ENCODE data around the gene CABLES2.

The CABLES2 gene

GRCh38 chr20:62407221-62407992 is at the start of gene CABLES2:
TSS of gene CABLES2 (minus strand) at chr20:62407285. CDS start at chr20:62407276, 9 bp downstream.
- TF ChIP-seq POLR2A (IDR thresholded peaks at IDR 0.05; ENCODE audit: low read length) (peak; percentile 37), GATA1 (IDR thresholded peaks at IDR 0.05; ENCODE audit: low read depth, low read length) (no peak)
- DNase-seq: peak; percentile 96 to 97

DNA sequence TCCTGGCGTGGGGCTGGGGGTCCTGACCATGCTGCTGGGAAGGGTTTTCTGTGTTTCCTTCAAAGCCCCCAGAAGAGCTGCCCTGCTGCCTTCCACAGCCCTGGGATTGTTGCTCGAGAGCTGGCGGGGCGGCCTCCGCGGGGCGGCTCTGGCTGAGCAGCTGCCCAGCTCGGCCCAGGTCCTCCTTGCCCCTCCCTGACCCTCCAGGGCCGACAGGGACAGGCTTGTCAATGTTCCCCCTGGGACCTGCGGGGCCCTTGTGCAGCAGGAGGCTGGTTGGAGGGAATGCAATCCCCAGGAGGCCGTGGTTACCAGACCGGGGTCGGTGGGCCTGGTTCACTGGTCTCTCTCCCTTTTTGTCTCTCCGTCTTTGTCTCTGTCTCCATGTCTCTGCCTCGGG is 48.8 kb upstream of the CABLES2 start:
- TF ChIP-seq POLR2A (IDR thresholded peaks at IDR 0.05; ENCODE audit: low read length) (no peak), GATA1 (IDR thresholded peaks at IDR 0.05; ENCODE audit: low read depth, low read length) (no peak)
- no peak for DNase-seq

- TF ChIP-seq POLR2A (IDR thresholded peaks at IDR 0.05; ENCODE audit: low read length) (no peak), GATA1 (IDR thresholded peaks at IDR 0.05; ENCODE audit: low read depth, low read length) (no peak)
These were observed 48.0 kb upstream of the CABLES2 start for GRCh38 chr20:62454904-62455636.

GRCh38 chr20:62453186-62453808 is 46.2 kb upstream of the CABLES2 start:
- TF ChIP-seq GATA1 (IDR thresholded peaks at IDR 0.05; ENCODE audit: low read depth, low read length) (no peak), POLR2A (IDR thresholded peaks at IDR 0.05; ENCODE audit: low read length) (no peak)
- no peak for DNase-seq

More at GRCh38 chr20:62454904-62455636, 48.0 kb upstream of the CABLES2 start:
- DNase-seq: no peak

- peak in 1 of 2 experiments; percentile 16 for DNase-seq
- no peak for TF ChIP-seq POLR2A (IDR thresholded peaks at IDR 0.05; ENCODE audit: low read length)
These were observed 45.5 kb upstream of the CABLES2 start for GRCh38 chr20:62452475-62453095.

- TF ChIP-seq POLR2A (IDR thresholded peaks at IDR 0.05; ENCODE audit: low read length) (no peak), GATA1 (IDR thresholded peaks at IDR 0.05; ENCODE audit: low read depth, low read length) (no peak)
These were observed 44.9 kb upstream of the CABLES2 start for GRCh38 chr20:62451970-62452369.

GRCh38 chr20:62451156-62451767 is 44.2 kb upstream of the CABLES2 start:
- DNase-seq: no peak
- TF ChIP-seq POLR2A (IDR thresholded peaks at IDR 0.05; ENCODE audit: low read length) (no peak), GATA1 (IDR thresholded peaks at IDR 0.05; ENCODE audit: low read depth, low read length) (no peak)

More at GRCh38 chr20:62451970-62452369, 44.9 kb upstream of the CABLES2 start:
- no peak for DNase-seq

DNA sequence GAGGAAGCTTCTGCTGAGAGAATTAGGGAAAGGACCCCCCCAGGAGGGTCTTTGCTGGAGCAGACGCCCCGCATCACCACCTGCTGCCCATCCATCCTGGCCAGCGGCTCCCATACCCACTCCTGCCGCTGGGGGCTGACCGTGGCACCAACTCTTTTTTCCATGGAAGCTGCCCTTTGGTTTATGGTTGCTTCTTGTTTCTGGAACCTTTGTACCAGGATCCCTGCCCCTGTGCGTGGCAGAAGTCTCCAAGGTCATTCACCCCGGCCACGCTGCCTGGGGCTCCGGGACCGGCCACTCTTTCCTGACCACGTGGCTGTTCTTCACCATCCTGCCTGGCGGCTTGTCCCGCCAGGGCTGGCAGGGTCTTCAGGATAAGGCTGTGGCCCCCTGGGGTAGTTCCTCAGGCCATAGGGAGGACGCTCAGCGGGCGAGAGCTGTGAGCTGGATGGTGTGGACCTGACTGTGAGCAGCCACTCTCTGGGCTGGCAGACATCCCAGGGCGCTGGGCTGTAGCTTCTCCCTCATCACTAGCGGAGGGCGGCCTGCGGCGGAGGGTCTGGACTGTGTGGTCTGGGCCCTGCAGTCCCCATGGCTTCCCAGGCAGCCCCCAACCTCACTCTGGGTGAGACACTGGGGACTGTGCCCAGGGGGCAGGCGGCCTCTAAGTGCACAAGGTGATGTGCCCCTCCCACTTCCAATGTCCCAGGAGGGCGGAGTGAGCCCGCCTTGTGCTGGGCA is 43.0 kb upstream of the CABLES2 start:
- DNase-seq: no peak
- no peak for TF ChIP-seq POLR2A (IDR thresholded peaks at IDR 0.05; ENCODE audit: low read length)
- TF ChIP-seq GATA1 (IDR thresholded peaks at IDR 0.05; ENCODE audit: low read depth, low read length): no peak

- TF ChIP-seq GATA1 (IDR thresholded peaks at IDR 0.05; ENCODE audit: low read depth, low read length): no peak
- TF ChIP-seq POLR2A (IDR thresholded peaks at IDR 0.05; ENCODE audit: low read length): no peak
- DNase-seq: no peak
These were observed 41.7 kb upstream of the CABLES2 start for GRCh38 chr20:62448788-62449187.

DNA sequence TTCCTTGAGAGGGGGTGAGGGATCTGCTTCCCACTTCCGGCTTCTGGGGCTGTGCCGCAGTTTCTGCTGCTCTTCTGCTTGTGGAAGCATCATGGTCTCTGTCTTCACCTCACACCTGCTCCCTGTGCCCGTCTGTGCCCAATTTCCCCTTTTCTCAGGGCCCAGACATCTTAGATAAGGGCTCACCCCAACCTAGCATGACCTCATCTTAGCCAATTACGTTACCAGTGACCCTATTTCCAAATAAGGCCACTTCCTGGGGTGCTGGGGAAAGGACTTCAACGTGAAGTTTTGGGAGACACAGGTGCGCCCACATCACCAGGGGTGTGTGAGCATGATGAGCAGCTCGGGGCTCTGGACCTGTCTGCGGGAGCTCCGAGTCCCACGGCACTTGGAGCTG is 41.0 kb upstream of the CABLES2 start:
- TF ChIP-seq GATA1 (IDR thresholded peaks at IDR 0.05; ENCODE audit: low read depth, low read length) (no peak), POLR2A (IDR thresholded peaks at IDR 0.05; ENCODE audit: low read length) (no peak)
- peak in 1 of 2 experiments; percentile 34 for DNase-seq

DNA sequence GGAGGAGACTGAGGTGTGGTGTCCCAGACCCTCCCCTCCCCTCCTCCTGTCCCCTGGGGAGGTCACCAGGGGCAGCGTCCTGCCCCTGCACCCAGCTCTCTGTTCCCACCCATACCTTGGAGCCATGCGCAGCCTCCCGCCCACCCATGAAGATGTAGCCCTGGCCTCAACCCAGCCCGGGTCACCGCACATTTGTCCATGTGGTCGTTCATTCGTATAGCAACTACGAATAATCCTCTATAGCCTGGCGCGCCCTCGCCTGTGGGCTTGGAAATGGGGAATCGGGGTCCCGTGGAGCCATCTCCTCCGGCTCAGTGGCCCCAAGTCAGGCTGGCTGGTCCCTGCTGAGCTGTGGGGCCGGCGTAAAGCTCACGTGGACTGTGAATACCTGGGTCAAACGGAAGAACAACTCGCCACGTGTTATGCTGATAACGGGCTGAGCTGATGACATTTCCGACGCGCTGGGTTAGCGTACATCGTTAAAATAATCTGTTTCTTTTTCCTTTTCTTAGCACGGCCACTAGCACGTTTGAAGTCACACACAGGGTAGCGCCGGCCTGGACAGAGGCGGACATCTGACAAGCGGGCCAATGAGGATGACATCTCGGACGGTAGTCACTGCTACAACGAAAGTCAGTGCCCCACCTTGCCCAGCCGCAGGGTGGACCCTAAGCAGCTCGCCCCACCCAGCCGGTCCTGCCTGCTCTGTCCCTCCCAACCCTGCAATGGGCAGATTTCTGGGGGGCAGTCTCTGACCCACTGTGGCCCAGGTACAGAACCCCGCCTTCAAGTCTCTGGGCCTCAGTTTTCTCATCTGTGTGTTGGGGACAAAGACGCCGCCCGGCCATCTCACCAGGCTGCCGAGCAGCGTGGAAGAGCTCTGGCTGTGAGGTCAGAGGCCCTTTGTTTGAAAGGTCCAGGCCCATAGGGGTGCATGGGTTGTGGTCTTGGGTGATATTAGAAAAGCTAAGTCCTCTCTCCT is 40.1 kb upstream of the CABLES2 start:
- TF ChIP-seq POLR2A (IDR thresholded peaks at IDR 0.05; ENCODE audit: low read length): no peak
- TF ChIP-seq GATA1 (IDR thresholded peaks at IDR 0.05; ENCODE audit: low read depth, low read length): no peak
- no peak for DNase-seq

- TF ChIP-seq POLR2A (IDR thresholded peaks at IDR 0.05; ENCODE audit: low read length) (no peak), GATA1 (IDR thresholded peaks at IDR 0.05; ENCODE audit: low read depth, low read length) (no peak)
- DNase-seq: no peak
These were observed 39.4 kb upstream of the CABLES2 start for GRCh38 chr20:62446481-62446880.

Measured in erythroblast (primary cell).